NCI-H2196 treated with DMSO at 0.1 percent for 48 hours (cell line): ENCODE data around the gene ABHD12.
A peak's percentile ranks its signal among the peaks of the same experiment; 100 is the strongest.
"Not testable (repeated sequence)": the region's sequence is repeated elsewhere in the genome, so short reads cannot be mapped to it uniquely, and the experiment has no call there.

Experiments used
- DNase-seq: peaks from one replicate; lab custom pipeline; 2025; ENCODE audit not compliant: unreplicated experiment; lab: John Stamatoyannopoulos, UW

ABHD12 gene

GRCh38 chr20:25355011-25355595 is 35.5 kb downstream of the ABHD12 start:
- DNase-seq: no peak

- no peak for DNase-seq
Observed at GRCh38 chr20:25353747-25354705, 36.6 kb downstream of the ABHD12 start.

GRCh38 chr20:25353353-25353746 is 37.3 kb downstream of the ABHD12 start:
- DNase-seq: no peak

GRCh38 chr20:25352746-25353145 is 37.9 kb downstream of the ABHD12 start:
- DNase-seq: no peak

- DNase-seq: no peak
Observed at GRCh38 chr20:25351024-25351360, 39.6 kb downstream of the ABHD12 start.

- no peak for DNase-seq
Observed at GRCh38 chr20:25346349-25346748, 44.3 kb downstream of the ABHD12 start.

- DNase-seq: no peak
Observed at GRCh38 chr20:25345721-25346120, 44.9 kb downstream of the ABHD12 start.

- DNase-seq: no peak
Observed at GRCh38 chr20:25344634-25345033, 46.0 kb downstream of the ABHD12 start.

GRCh38 chr20:25341716-25342680 is 48.6 kb downstream of the ABHD12 start:
- DNase-seq: peak; percentile 80

- DNase-seq: no peak
Observed at GRCh38 chr20:25340380-25340779, 50.3 kb downstream of the ABHD12 start.

GRCh38 chr20:25339608-25340007 is 51.0 kb downstream of the ABHD12 start:
- DNase-seq: no peak

GRCh38 chr20:25338112-25339023 is 52.3 kb downstream of the ABHD12 start:
- no peak for DNase-seq

GRCh38 chr20:25336561-25337422 is 53.8 kb downstream of the ABHD12 start:
- no peak for DNase-seq

GRCh38 chr20:25334972-25335371 is 55.7 kb downstream of the ABHD12 start:
- DNase-seq: not testable (repeated sequence)

- DNase-seq: no peak
Observed at GRCh38 chr20:25328954-25329498, 61.6 kb downstream of the ABHD12 start.

- DNase-seq: no peak
Observed at GRCh38 chr20:25327521-25328235, 63.0 kb downstream of the ABHD12 start.

GRCh38 chr20:25325997-25326396 is 64.6 kb downstream of the ABHD12 start:
- DNase-seq: no peak

GRCh38 chr20:25325073-25325472 is 65.6 kb downstream of the ABHD12 start:
- no peak for DNase-seq
